WTC11 (cell line): Measurements from ENCODE around the gene OR2F2. TPM values are rescaled to one million over a fixed set of nuclear protein-coding genes. Genes with fewer than 3 reads are reported as not detected.

Experiments
- ATAC-seq: fragments of 200-7000 bp; cut with Tn5 transposase; 2 replicates; pipeline ENCODE4 v1.10.0; 2021; ENCODE audit warnings: mild to moderate bottlenecking, moderate library complexity
- CTCF ChIA-PET: fragments of 300-600 bp; sonication (Branson Sonifier 250); formaldehyde crosslinking; loops from one replicate; lab custom pipeline; 2021; ENCODE audit warnings: antibody characterized with exemption; lab: Charles Lee
- POLR2A ChIA-PET: fragments of 350-600 bp; sonication (Branson Sonifier 250); formaldehyde crosslinking; loops from one replicate; lab custom pipeline; 2021; ENCODE audit warnings: antibody characterized with exemption; lab: Charles Lee
- DNase-seq: peaks from one replicate; pipeline ENCODE4 v3.0.0; 2021; ENCODE audit warnings: low spot score
- H3K27ac Mint-ChIP-seq: 2 replicates; pipeline ENCODE4 v1.8.0; 2021; ENCODE audit warnings: mixed read lengths
- H3K27me3 Mint-ChIP-seq: 2 replicates; pipeline ENCODE4 v1.8.0; 2021; ENCODE audit warnings: low read depth, mild to moderate bottlenecking, moderate library complexity, mixed read lengths
- H3K36me3 Mint-ChIP-seq: 2 replicates; pipeline ENCODE4 v1.8.0; 2021; ENCODE audit warnings: mixed read lengths
- H3K4me1 Mint-ChIP-seq: 2 replicates; pipeline ENCODE4 v1.8.0; 2022; ENCODE audit warnings: mixed read lengths
- H3K4me3 Mint-ChIP-seq: 2 replicates; pipeline ENCODE4 v1.8.0; 2021; ENCODE audit warnings: mild to moderate bottlenecking, moderate library complexity, mixed read lengths
- H3K9me3 Mint-ChIP-seq: 2 replicates; pipeline ENCODE4 v1.8.0; 2021; ENCODE audit warnings: mixed read lengths
- CBFB ChIP-seq: sonication (generic); formaldehyde crosslinking; IDR thresholded peaks from 2 replicates; pipeline ENCODE4 v1.8.1; 2022; ENCODE audit warnings: mild to moderate bottlenecking, low read depth, missing genetic modification reagents
- MYBL2 ChIP-seq: sonication (generic); formaldehyde crosslinking; IDR thresholded peaks from 2 replicates; pipeline ENCODE4 v1.8.1; 2023; ENCODE audit warnings: mild to moderate bottlenecking, moderate library complexity, missing genetic modification reagents
- NFATC4 ChIP-seq: fragments of 250-450 bp; sonication (Bioruptor Pico); IDR thresholded peaks from 2 replicates; pipeline ENCODE4 v1.9.0; 2021; ENCODE audit warnings: mild to moderate bottlenecking
- NR2C2 ChIP-seq: sonication (generic); formaldehyde crosslinking; IDR thresholded peaks from 2 replicates; pipeline ENCODE4 v1.8.0; 2022; ENCODE audit warnings: mild to moderate bottlenecking, missing genetic modification reagents
- TEAD1 ChIP-seq: sonication (generic); formaldehyde crosslinking; IDR thresholded peaks from 2 replicates; pipeline ENCODE4 v1.8.0; 2022; ENCODE audit warnings: mild to moderate bottlenecking, missing genetic modification reagents
- TEAD4 ChIP-seq: sonication (generic); formaldehyde crosslinking; IDR thresholded peaks from 2 replicates; pipeline ENCODE4 v1.8.0; 2022; ENCODE audit warnings: mild to moderate bottlenecking, missing genetic modification reagents
- ZNF232 ChIP-seq: sonication (generic); formaldehyde crosslinking; IDR thresholded peaks from 2 replicates; pipeline ENCODE4 v1.8.0; 2022; ENCODE audit warnings: mild to moderate bottlenecking, missing genetic modification reagents
- ZNF671 ChIP-seq: fragments of 250-450 bp; sonication (Bioruptor Pico); IDR thresholded peaks from 2 replicates; pipeline ENCODE4 v1.8.0; 2021; ENCODE audit warnings: mild to moderate bottlenecking
- total RNA-seq: library from RNA; stranded (reverse); gene quantifications from 3 replicates; pipeline ENCODE4 v1.2.3, GENCODE V29; 2021
- TF ChIP-seq, protein P1 (sequence below): fragments of 250-450 bp; sonication (Bioruptor Pico); IDR thresholded peaks from 2 replicates; pipeline ENCODE4 v1.9.0; 2021; ENCODE audit warnings: mild to moderate bottlenecking, borderline replicate concordance
- TF ChIP-seq, protein P2 (sequence below): sonication (generic); formaldehyde crosslinking; IDR thresholded peaks from 2 replicates; pipeline ENCODE4 v1.8.1; 2023; ENCODE audit warnings: mild to moderate bottlenecking, moderate library complexity, missing genetic modification reagents
- TF ChIP-seq, protein P3 (sequence below): sonication (generic); formaldehyde crosslinking; IDR thresholded peaks from 2 replicates; pipeline ENCODE4 v1.8.1; 2022; ENCODE audit warnings: low read depth, mild to moderate bottlenecking, moderate library complexity, missing genetic modification reagents, borderline replicate concordance
- TF ChIP-seq, protein P4 (sequence below): fragments of 250-450 bp; sonication (Bioruptor Pico); IDR thresholded peaks from 2 replicates; pipeline ENCODE4 v2.1.2; 2022; ENCODE audit warnings: mild to moderate bottlenecking, moderate library complexity
- TF ChIP-seq, protein P5 (sequence below): sonication (generic); formaldehyde crosslinking; IDR thresholded peaks from 2 replicates; pipeline ENCODE4 v1.8.0; 2023; ENCODE audit warnings: missing genetic modification reagents, mild to moderate bottlenecking, borderline replicate concordance

OR2F2 gene
- total RNA-seq, 1 experiment from 2014 or later = not detected

DNA sequence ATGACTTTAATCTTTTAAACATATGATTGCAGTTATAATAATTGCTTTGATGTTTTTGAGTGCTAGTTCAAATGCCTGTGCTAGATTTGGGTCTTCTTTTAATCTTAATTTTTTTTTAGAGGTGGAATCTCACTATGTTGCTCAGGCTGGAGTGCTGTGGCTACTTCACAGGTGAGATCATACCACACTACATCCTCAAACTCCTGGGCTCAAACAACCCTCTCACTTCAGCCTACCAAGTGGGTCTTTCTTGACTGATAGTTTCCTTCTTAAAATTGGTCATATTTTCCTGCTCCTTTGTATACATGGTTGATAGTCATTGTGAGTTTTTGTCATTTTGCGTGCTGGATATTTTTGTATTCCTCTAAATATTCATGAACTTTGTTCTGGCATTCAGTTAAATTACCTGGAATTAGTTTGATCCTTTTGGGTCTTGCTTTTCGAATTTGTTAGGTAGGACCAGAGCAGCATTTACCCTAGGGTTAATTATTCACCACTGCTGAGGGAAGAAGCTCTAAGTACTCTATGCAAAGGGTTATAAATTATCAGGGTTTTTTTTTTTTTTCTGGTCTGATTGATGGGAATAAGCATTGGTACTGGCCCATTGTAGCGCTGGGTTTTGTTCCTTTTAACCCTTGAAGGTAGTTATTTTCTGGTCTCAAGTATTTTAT is 21.0 kb upstream of the OR2F2 start (continued):
- TF ChIP-seq, protein P1, sequence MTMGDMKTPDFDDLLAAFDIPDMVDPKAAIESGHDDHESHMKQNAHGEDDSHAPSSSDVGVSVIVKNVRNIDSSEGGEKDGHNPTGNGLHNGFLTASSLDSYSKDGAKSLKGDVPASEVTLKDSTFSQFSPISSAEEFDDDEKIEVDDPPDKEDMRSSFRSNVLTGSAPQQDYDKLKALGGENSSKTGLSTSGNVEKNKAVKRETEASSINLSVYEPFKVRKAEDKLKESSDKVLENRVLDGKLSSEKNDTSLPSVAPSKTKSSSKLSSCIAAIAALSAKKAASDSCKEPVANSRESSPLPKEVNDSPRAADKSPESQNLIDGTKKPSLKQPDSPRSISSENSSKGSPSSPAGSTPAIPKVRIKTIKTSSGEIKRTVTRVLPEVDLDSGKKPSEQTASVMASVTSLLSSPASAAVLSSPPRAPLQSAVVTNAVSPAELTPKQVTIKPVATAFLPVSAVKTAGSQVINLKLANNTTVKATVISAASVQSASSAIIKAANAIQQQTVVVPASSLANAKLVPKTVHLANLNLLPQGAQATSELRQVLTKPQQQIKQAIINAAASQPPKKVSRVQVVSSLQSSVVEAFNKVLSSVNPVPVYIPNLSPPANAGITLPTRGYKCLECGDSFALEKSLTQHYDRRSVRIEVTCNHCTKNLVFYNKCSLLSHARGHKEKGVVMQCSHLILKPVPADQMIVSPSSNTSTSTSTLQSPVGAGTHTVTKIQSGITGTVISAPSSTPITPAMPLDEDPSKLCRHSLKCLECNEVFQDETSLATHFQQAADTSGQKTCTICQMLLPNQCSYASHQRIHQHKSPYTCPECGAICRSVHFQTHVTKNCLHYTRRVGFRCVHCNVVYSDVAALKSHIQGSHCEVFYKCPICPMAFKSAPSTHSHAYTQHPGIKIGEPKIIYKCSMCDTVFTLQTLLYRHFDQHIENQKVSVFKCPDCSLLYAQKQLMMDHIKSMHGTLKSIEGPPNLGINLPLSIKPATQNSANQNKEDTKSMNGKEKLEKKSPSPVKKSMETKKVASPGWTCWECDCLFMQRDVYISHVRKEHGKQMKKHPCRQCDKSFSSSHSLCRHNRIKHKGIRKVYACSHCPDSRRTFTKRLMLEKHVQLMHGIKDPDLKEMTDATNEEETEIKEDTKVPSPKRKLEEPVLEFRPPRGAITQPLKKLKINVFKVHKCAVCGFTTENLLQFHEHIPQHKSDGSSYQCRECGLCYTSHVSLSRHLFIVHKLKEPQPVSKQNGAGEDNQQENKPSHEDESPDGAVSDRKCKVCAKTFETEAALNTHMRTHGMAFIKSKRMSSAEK (CRISPR knock-in tag) = no peak
- TF ChIP-seq ZNF232 = no peak

DNA sequence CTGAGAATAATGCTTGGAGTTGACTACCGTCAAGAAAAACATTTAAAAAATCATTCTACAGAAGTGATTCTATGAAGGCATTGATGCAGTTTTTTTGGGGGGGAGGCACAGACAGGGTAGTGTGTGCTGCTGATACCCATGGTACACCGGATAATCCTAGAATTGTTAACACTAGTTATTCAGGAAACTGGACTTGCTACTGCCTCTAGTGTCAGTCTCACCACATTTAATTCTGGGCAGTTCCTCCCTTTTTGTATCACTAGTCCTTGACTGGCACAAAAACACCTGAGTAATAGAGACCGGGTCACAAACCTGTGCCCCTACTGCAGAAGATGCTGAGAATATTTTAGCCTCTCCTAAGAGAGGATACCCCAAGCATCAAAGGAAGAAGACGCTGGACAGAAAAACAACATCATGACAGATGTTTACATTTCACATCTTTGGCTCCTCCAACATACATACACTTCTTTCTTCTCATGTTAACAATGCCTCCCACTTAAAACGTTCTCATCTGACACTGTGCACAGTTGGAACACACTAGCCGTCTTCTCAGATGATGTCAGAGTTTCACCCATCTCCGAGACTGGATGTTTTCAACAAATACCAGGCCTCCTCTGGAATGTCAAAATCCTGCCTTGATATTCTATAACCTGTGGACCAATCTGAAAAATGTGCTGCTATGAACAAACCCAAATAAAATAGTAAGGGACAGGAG is 19.9 kb upstream of the OR2F2 start:
- Mint-ChIP-seq H3K27me3 (no peaks in the 10 kb centered on the region), H3K27ac (no peak overlapping the region), H3K36me3 (no peaks in the 10 kb centered on the region), H3K4me1 (no peaks in the 10 kb centered on the region), H3K9me3 (peaks cover 10% of the 10 kb centered on the region), H3K4me3 (no peak overlapping the region)
- ATAC-seq (no peak), DNase-seq (no peak)
- ChIA-PET POLR2A (no interaction called here), CTCF (interaction anchor here (1.0 kb wide), 1 partner anchor 13 kb away, joined by 3 read pairs; the partner anchor contains the start of gene TCAF1)
- TF ChIP-seq, protein P2, sequence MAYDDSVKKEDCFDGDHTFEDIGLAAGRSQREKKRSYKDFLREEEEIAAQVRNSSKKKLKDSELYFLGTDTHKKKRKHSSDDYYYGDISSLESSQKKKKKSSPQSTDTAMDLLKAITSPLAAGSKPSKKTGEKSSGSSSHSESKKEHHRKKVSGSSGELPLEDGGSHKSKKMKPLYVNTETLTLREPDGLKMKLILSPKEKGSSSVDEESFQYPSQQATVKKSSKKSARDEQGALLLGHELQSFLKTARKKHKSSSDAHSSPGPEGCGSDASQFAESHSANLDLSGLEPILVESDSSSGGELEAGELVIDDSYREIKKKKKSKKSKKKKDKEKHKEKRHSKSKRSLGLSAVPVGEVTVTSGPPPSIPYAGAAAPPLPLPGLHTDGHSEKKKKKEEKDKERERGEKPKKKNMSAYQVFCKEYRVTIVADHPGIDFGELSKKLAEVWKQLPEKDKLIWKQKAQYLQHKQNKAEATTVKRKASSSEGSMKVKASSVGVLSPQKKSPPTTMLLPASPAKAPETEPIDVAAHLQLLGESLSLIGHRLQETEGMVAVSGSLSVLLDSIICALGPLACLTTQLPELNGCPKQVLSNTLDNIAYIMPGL (CRISPR knock-in tag) = no peak

DNA sequence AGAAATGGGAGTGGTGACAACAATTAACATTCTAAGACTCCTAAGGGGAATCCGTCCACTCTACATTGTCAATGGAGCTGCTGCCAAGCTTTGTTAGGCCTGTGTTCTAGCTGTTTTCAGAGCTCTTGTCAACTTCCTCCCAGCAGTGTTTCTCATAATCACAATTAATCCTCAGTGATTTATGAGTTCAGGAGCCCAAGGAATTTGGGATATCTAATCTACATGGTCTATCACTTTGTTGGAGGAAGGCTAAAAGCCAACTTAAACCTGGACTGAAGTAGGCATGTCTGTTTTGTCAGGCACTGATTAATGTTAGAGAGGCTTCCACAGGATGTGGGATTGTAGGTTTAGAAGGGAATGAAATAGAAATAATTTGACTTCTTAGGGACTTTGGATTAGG is 10.2 kb upstream of the OR2F2 start:
- CTCF ChIA-PET = interaction anchor here (1.0 kb wide), 1 partner anchor 23 kb away, joined by 3 read pairs; the partner anchor contains the start of gene TCAF1
- POLR2A ChIA-PET = no interaction called here
- no peaks in the 10 kb centered on the region for H3K36me3 Mint-ChIP-seq

DNA sequence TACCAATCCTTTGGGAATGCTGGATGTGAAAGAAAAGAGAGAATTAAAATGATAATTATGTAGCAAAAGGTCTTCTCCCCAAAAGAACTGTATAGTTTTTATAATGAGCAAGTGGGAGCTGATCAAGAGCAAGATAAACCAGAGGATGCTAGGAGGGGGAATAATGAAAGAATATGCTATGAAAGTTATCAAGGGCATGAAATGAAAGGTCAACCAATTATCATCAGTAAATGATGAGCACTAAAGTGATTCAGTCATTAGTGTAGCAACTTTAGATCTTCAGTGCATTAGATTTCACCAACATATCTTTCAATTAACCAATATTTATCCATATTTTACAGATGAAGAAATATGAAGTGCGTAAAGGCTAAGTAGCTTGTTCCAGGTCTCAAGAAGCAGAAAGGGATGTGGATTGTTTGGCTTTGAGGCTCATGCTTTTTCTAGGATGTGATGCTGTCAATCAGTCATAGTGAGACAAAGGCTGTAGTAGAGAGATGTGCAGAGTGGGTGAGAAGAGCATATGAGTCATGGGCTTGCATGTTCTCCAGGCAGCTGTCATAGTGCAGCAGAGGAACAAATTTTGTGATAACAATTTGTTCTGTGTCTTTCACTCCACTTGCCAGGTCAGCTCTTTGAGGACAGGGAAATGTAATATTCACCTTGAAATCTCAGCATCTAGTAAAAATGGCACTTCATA is 5.7 kb upstream of the OR2F2 start:
- Mint-ChIP-seq H3K27me3 (no peaks in the 10 kb centered on the region; the same call in 1 of the 2 replicates), H3K9me3 (no peaks in the 10 kb centered on the region), H3K4me3 (no peak overlapping the region), H3K27ac (no peak overlapping the region), H3K4me1 (no peaks in the 10 kb centered on the region), H3K36me3 (no peaks in the 10 kb centered on the region)
- ChIA-PET CTCF (no interaction called here), POLR2A (no interaction called here)
- TF ChIP-seq, protein P3, sequence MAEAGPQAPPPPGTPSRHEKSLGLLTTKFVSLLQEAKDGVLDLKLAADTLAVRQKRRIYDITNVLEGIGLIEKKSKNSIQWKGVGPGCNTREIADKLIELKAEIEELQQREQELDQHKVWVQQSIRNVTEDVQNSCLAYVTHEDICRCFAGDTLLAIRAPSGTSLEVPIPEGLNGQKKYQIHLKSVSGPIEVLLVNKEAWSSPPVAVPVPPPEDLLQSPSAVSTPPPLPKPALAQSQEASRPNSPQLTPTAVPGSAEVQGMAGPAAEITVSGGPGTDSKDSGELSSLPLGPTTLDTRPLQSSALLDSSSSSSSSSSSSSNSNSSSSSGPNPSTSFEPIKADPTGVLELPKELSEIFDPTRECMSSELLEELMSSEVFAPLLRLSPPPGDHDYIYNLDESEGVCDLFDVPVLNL (CRISPR knock-in tag) = no peak
- TF ChIP-seq CBFB (CRISPR knock-in tag) = no peak
- TF ChIP-seq, protein P4, sequence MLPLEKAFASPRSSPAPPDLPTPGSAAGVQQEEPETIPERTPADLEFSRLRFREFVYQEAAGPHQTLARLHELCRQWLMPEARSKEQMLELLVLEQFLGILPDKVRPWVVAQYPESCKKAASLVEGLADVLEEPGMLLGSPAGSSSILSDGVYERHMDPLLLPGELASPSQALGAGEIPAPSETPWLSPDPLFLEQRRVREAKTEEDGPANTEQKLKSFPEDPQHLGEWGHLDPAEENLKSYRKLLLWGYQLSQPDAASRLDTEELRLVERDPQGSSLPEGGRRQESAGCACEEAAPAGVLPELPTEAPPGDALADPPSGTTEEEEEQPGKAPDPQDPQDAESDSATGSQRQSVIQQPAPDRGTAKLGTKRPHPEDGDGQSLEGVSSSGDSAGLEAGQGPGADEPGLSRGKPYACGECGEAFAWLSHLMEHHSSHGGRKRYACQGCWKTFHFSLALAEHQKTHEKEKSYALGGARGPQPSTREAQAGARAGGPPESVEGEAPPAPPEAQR (CRISPR knock-in tag) = no peak
- TF ChIP-seq NFATC4 (CRISPR knock-in tag) = no peak
- TF ChIP-seq TEAD4 (CRISPR knock-in tag) = no peak
- TF ChIP-seq, protein P5, sequence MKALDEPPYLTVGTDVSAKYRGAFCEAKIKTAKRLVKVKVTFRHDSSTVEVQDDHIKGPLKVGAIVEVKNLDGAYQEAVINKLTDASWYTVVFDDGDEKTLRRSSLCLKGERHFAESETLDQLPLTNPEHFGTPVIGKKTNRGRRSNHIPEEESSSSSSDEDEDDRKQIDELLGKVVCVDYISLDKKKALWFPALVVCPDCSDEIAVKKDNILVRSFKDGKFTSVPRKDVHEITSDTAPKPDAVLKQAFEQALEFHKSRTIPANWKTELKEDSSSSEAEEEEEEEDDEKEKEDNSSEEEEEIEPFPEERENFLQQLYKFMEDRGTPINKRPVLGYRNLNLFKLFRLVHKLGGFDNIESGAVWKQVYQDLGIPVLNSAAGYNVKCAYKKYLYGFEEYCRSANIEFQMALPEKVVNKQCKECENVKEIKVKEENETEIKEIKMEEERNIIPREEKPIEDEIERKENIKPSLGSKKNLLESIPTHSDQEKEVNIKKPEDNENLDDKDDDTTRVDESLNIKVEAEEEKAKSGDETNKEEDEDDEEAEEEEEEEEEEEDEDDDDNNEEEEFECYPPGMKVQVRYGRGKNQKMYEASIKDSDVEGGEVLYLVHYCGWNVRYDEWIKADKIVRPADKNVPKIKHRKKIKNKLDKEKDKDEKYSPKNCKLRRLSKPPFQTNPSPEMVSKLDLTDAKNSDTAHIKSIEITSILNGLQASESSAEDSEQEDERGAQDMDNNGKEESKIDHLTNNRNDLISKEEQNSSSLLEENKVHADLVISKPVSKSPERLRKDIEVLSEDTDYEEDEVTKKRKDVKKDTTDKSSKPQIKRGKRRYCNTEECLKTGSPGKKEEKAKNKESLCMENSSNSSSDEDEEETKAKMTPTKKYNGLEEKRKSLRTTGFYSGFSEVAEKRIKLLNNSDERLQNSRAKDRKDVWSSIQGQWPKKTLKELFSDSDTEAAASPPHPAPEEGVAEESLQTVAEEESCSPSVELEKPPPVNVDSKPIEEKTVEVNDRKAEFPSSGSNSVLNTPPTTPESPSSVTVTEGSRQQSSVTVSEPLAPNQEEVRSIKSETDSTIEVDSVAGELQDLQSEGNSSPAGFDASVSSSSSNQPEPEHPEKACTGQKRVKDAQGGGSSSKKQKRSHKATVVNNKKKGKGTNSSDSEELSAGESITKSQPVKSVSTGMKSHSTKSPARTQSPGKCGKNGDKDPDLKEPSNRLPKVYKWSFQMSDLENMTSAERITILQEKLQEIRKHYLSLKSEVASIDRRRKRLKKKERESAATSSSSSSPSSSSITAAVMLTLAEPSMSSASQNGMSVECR (CRISPR knock-in tag) = no peak
- no peak for TF ChIP-seq NR2C2
- ATAC-seq = no peak
- no peak for DNase-seq

More for the DNA sequence above, 10.2 kb upstream of the OR2F2 start:
- Mint-ChIP-seq H3K27me3 (no peaks in the 10 kb centered on the region), H3K4me3 (no peak overlapping the region), H3K27ac (no peak overlapping the region), H3K9me3 (no peaks in the 10 kb centered on the region), H3K4me1 (no peaks in the 10 kb centered on the region)
- TF ChIP-seq ZNF671 (no peak), TEAD1 (CRISPR knock-in tag) (no peak), MYBL2 (CRISPR knock-in tag) (no peak)
- no peak for DNase-seq
- ATAC-seq = peak; percentile 39
